HEK293 (cell line): ENCODE data around the gene AMER3.

Source experiments
- CTCF ChIA-PET: fragments of 350-600 bp; formaldehyde crosslinking; extraction: SDS; loops from one replicate; lab custom pipeline; 2021; ENCODE audit warnings: antibody characterized with exemption; lab: Yijun Ruan, JAX
- POLR2A ChIA-PET: fragments of 300-600 bp; formaldehyde crosslinking; extraction: SDS; loops from one replicate; lab custom pipeline; 2020; ENCODE audit warnings: antibody characterized with exemption, inconsistent platforms; lab: Yijun Ruan, JAX
- H3K27ac ChIP-seq: fragments of 200-500 bp; sonication (Bioruptor generic); 2 replicates; pipeline ENCODE4 v1.5.1; 2014; ENCODE audit warnings: low read depth, low read length, control low read depth, inconsistent platforms; ENCODE audit errors: extremely low read depth
- H3K36me3 ChIP-seq, 2 experiments: fragments of 200-500 bp in 1 of 2; sonication (Bioruptor generic) in 1 of 2; 1 replicate in 1 of 2; 2 replicates in 1 of 2; pipeline ENCODE4 v1.5.1; 2014 to 2017; ENCODE audit warnings: inconsistent platforms in 2 of 2, low read length in 2 of 2; ENCODE audit not compliant: control insufficient read depth in 2 of 2, insufficient read depth in 1 of 2
- H3K4me1 ChIP-seq: fragments of 200-500 bp; sonication (Bioruptor generic); 2 replicates; pipeline ENCODE4 v1.5.1; 2014; ENCODE audit warnings: mild to moderate bottlenecking, low read length, inconsistent platforms; ENCODE audit not compliant: control insufficient read depth, insufficient read depth
- H3K4me3 ChIP-seq: 2 replicates; pipeline ENCODE4 v1.5.1; 2011; ENCODE audit warnings: low read depth, mild to moderate bottlenecking, control low read depth, low read length, moderate library complexity
- H3K9me3 ChIP-seq: fragments of 200-500 bp; sonication (Bioruptor generic); 2 replicates; pipeline ENCODE4 v1.5.1; 2014; ENCODE audit warnings: low read depth, low read length, inconsistent platforms; ENCODE audit not compliant: control insufficient read depth, insufficient read depth
- BCL6B ChIP-seq: fragments of 450-650 bp; formaldehyde crosslinking; IDR thresholded peaks from 2 replicates; pipeline ENCODE4 v1.5.1; 2017; ENCODE audit warnings: missing biosample characterization, missing genetic modification characterization
- GLI2 ChIP-seq: fragments of 450-650 bp; formaldehyde crosslinking; IDR thresholded peaks from 2 replicates; pipeline ENCODE4; 2017; ENCODE audit warnings: missing biosample characterization, missing genetic modification characterization, low read depth, borderline replicate concordance
- GLI4 ChIP-seq: fragments of 450-650 bp; formaldehyde crosslinking; IDR thresholded peaks from 2 replicates; pipeline ENCODE4 v1.5.1; 2016; ENCODE audit warnings: missing biosample characterization, missing genetic modification characterization
- HIC1 ChIP-seq: fragments of 450-650 bp; formaldehyde crosslinking; IDR thresholded peaks from 2 replicates; pipeline ENCODE4 v1.5.1; 2016; ENCODE audit warnings: missing biosample characterization, missing genetic modification characterization
- HOXA7 ChIP-seq: sonication (generic); formaldehyde crosslinking; IDR thresholded peaks from 2 replicates; pipeline ENCODE4 v1.8.1; 2022; ENCODE audit warnings: missing genetic modification reagents, borderline replicate concordance
- HOXD13 ChIP-seq: sonication (generic); formaldehyde crosslinking; IDR thresholded peaks from 2 replicates; pipeline ENCODE4 v1.8.0; 2022; ENCODE audit warnings: missing genetic modification reagents, borderline replicate concordance
- KLF1 ChIP-seq: fragments of 450-650 bp; formaldehyde crosslinking; IDR thresholded peaks from 2 replicates; pipeline ENCODE4 v1.5.1; 2016; ENCODE audit warnings: missing biosample characterization, missing genetic modification characterization
- KLF7 ChIP-seq: fragments of 450-650 bp; formaldehyde crosslinking; IDR thresholded peaks from 2 replicates; pipeline ENCODE4 v1.5.1; 2016; ENCODE audit warnings: missing biosample characterization, missing genetic modification characterization, borderline replicate concordance
- KLF8 ChIP-seq: fragments of 450-650 bp; formaldehyde crosslinking; IDR thresholded peaks from 2 replicates; pipeline ENCODE4 v1.5.1; 2016; ENCODE audit warnings: missing biosample characterization, missing genetic modification characterization
- PRDM1 ChIP-seq: fragments of 450-650 bp; formaldehyde crosslinking; IDR thresholded peaks from 2 replicates; pipeline ENCODE4; 2016; ENCODE audit warnings: missing biosample characterization, missing genetic modification characterization
- TCF7L2 ChIP-seq: IDR thresholded peaks from 2 replicates; pipeline ENCODE4 v1.6.1; 2011; ENCODE audit warnings: low read depth, mild to moderate bottlenecking, inconsistent platforms, low read length, moderate library complexity, borderline replicate concordance
- ZBTB17 ChIP-seq: fragments of 450-650 bp; formaldehyde crosslinking; IDR thresholded peaks from 2 replicates; pipeline ENCODE4 v1.5.1; 2016; ENCODE audit warnings: missing biosample characterization, missing genetic modification characterization
- ZIC2 ChIP-seq: fragments of 450-650 bp; formaldehyde crosslinking; IDR thresholded peaks from 2 replicates; pipeline ENCODE4 v1.5.1; 2016; ENCODE audit warnings: missing biosample characterization, missing genetic modification characterization
- ZNF112 ChIP-seq: fragments of 450-650 bp; formaldehyde crosslinking; IDR thresholded peaks from 2 replicates; pipeline ENCODE4 v1.5.0; 2017; ENCODE audit warnings: missing biosample characterization, missing genetic modification characterization
- ZNF132 ChIP-seq: fragments of 450-650 bp; formaldehyde crosslinking; IDR thresholded peaks from 2 replicates; pipeline ENCODE4 v1.5.1; 2017; ENCODE audit warnings: missing biosample characterization, missing genetic modification characterization, borderline replicate concordance
- ZNF292 ChIP-seq: fragments of 450-650 bp; formaldehyde crosslinking; IDR thresholded peaks from 2 replicates; pipeline ENCODE4 v1.5.1; 2016; ENCODE audit warnings: low read depth, missing biosample characterization, missing genetic modification characterization, borderline replicate concordance
- ZNF350 ChIP-seq: fragments of 450-650 bp; formaldehyde crosslinking; IDR thresholded peaks from 2 replicates; pipeline ENCODE4 v1.5.0; 2017; ENCODE audit warnings: missing biosample characterization, mild to moderate bottlenecking, missing genetic modification characterization
- ZNF416 ChIP-seq: fragments of 450-650 bp; formaldehyde crosslinking; IDR thresholded peaks from 2 replicates; pipeline ENCODE4 v1.5.1; 2016; ENCODE audit warnings: missing biosample characterization, missing genetic modification characterization
- ZNF580 ChIP-seq: fragments of 450-650 bp; formaldehyde crosslinking; IDR thresholded peaks from 2 replicates; pipeline ENCODE4 v1.5.1; 2016; ENCODE audit warnings: missing biosample characterization, missing genetic modification characterization
- ZNF596 ChIP-seq: fragments of 450-650 bp; IDR thresholded peaks from 2 replicates; pipeline ENCODE4 v1.5.0; 2018; ENCODE audit warnings: missing biosample characterization, mild to moderate bottlenecking, missing genetic modification characterization, moderate library complexity
- ZNF776 ChIP-seq: fragments of 450-650 bp; formaldehyde crosslinking; IDR thresholded peaks from 2 replicates; pipeline ENCODE4 v1.5.0; 2017; ENCODE audit warnings: missing biosample characterization, missing genetic modification characterization, borderline replicate concordance
- ZNF837 ChIP-seq: fragments of 450-650 bp; formaldehyde crosslinking; IDR thresholded peaks from 2 replicates; pipeline ENCODE4 v1.5.1; 2016; ENCODE audit warnings: missing biosample characterization, missing genetic modification characterization
- ZSCAN16 ChIP-seq: fragments of 450-650 bp; formaldehyde crosslinking; IDR thresholded peaks from 2 replicates; pipeline ENCODE4 v1.5.1; 2016; ENCODE audit warnings: missing biosample characterization, missing genetic modification characterization
- ZXDB ChIP-seq: fragments of 450-650 bp; formaldehyde crosslinking; IDR thresholded peaks from 2 replicates; pipeline ENCODE4 v1.5.1; 2016; ENCODE audit warnings: missing biosample characterization, missing genetic modification characterization
- TF ChIP-seq, protein P1 (sequence below): fragments of 450-650 bp; formaldehyde crosslinking; IDR thresholded peaks from 2 replicates; pipeline ENCODE4 v1.5.1; 2016; ENCODE audit warnings: missing biosample characterization, missing genetic modification characterization

Gene AMER3

GRCh38 chr2:130806370-130806769, 51.0 kb downstream of the AMER3 start:
- POLR2A ChIA-PET = interaction anchor here (0.9 kb wide), 1 partner anchor 9 kb away, joined by 4 read pairs; no protein-coding TSS in a partner anchor
- Histone ChIP-seq H3K4me3 (no peak overlapping the region), H3K9me3 (no peaks in the 10 kb centered on the region), H3K4me1 (no peaks in the 10 kb centered on the region), H3K36me3 (no peaks in the 10 kb centered on the region), H3K27ac (no peak overlapping the region)
- TF ChIP-seq KLF7 (no peak), ZNF132 (tag by site-specific recombination) (no peak), HIC1 (tag by site-specific recombination) (no peak), ZIC2 (tag by site-specific recombination) (peak; percentile 69), ZNF837 (no peak)
- CTCF ChIA-PET = interaction anchor here (1.3 kb wide), 1 partner anchor 8 kb away, joined by 5 read pairs; no protein-coding TSS in a partner anchor

DNA sequence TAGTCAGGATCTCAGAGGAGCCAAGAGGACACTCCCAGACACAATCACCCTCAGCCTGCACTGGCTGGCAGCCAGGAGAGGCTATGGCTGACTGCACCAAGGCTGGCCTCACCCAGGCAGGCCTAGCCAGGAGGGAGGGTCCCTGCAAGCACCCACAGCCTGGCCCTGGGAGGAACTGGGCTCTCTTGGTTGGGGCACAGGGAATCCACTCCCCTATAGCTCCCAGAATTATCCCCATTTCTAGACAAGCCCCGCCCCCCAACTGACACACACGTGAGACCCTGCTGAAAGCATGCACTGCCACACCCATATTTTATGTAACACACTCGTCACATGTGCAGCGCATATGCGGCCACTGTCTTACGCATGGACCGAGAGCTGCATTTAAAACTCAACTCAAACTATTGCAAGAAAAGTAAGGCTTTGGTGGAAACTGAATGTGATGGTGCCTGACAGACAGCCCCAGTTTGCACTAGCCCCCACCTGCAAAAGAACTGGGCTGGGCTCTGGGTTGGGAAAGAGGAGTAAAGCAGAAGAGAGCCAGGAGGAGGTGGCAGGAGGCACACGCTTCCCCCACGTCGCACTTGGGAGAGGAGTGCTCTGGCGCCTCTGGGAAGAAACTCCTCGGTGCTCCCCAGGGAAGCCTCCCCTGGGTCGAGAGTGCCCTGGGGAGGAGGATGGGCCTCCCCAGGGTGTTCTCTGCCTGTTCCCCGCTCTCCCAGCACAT, 52.5 kb downstream of the AMER3 start:
- H3K27ac ChIP-seq = no peak overlapping the region
- H3K36me3 ChIP-seq = no peaks in the 10 kb centered on the region
- TF ChIP-seq ZNF112 = no peak
- peak; percentile 26; the same call in 1 of the 2 replicates for TF ChIP-seq KLF1 (tag by site-specific recombination)
- no peak for TF ChIP-seq ZBTB17
- H3K4me1 ChIP-seq = no peaks in the 10 kb centered on the region
- ChIA-PET POLR2A (no interaction called here), CTCF (interaction anchor here (1.0 to 1.3 kb wide), 2 partner anchors 10 to 66 kb away, joined by 3 to 5 read pairs; no protein-coding TSS in a partner anchor)
- H3K4me3 ChIP-seq = no peak overlapping the region
- no peaks in the 10 kb centered on the region for H3K9me3 ChIP-seq

- Histone ChIP-seq H3K36me3 (no peaks in the 10 kb centered on the region), H3K4me3 (no peak overlapping the region), H3K27ac (no peak overlapping the region), H3K4me1 (no peaks in the 10 kb centered on the region), H3K9me3 (no peaks in the 10 kb centered on the region)
- POLR2A ChIA-PET = no interaction called here
- no peak for TF ChIP-seq ZIC2 (tag by site-specific recombination)
- no peak for TF ChIP-seq ZNF416 (tag by site-specific recombination)
- TF ChIP-seq ZXDB = no peak
- no peak for TF ChIP-seq BCL6B (tag by site-specific recombination)
- no peak for TF ChIP-seq TCF7L2
- no peak for TF ChIP-seq GLI2 (tag by site-specific recombination)
- TF ChIP-seq ZNF292 (tag by site-specific recombination) = no peak
- TF ChIP-seq ZNF776 (tag by site-specific recombination) = no peak
- no peak for TF ChIP-seq ZNF580 (tag by site-specific recombination)
- TF ChIP-seq ZNF350 = no peak
- TF ChIP-seq HOXD13 (CRISPR knock-in tag) = no peak
- TF ChIP-seq KLF8 (tag by site-specific recombination) = no peak
- no peak for TF ChIP-seq PRDM1
- no peak for TF ChIP-seq GLI4 (tag by site-specific recombination)
- TF ChIP-seq, protein P1, sequence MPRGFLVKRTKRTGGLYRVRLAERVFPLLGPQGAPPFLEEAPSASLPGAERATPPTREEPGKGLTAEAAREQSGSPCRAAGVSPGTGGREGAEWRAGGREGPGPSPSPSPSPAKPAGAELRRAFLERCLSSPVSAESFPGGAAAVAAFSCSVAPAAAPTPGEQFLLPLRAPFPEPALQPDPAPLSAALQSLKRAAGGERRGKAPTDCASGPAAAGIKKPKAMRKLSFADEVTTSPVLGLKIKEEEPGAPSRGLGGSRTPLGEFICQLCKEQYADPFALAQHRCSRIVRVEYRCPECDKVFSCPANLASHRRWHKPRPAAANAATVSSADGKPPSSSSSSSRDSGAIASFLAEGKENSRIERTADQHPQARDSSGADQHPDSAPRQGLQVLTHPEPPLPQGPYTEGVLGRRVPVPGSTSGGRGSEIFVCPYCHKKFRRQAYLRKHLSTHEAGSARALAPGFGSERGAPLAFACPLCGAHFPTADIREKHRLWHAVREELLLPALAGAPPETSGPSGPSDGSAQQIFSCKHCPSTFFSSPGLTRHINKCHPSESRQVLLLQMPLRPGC (tag by site-specific recombination) = no peak
- TF ChIP-seq HOXA7 (CRISPR knock-in tag) = no peak
- TF ChIP-seq ZNF837 = no peak
- TF ChIP-seq ZSCAN16 (tag by site-specific recombination) = no peak
- no peak for TF ChIP-seq ZNF596 (tag by site-specific recombination)
- CTCF ChIA-PET = no interaction called here
These were observed 53.3 kb downstream of the AMER3 start for GRCh38 chr2:130808482-130809268.
